K562 (cell line): ENCODE measurements around the gene TCEANC2. TPM values are rescaled to one million over a fixed set of nuclear protein-coding genes. Genes with fewer than 3 reads are reported as not detected.
A peak's percentile ranks its signal among the peaks of the same experiment; 100 is the strongest.

ENCODE experiments used
- ESRRB ChIP-seq: fragments of 250-450 bp; sonication (Bioruptor Pico); IDR thresholded peaks from 2 replicates; pipeline ENCODE4 v1.5.0; 2020; ENCODE audit warnings: mild to moderate bottlenecking, moderate library complexity, borderline replicate concordance
- HLTF ChIP-seq: fragments of 450-650 bp; IDR thresholded peaks from 2 replicates; pipeline ENCODE4 v1.6.1; 2016
- SREBF2 ChIP-seq: sonication (generic); formaldehyde crosslinking; IDR thresholded peaks from 2 replicates; pipeline ENCODE4 v1.4.0; 2020; ENCODE audit warnings: mild to moderate bottlenecking, missing genetic modification reagents
- ZFX ChIP-seq: sonication (generic); formaldehyde crosslinking; IDR thresholded peaks from 2 replicates; pipeline ENCODE4 v1.8.0; 2022; ENCODE audit warnings: mild to moderate bottlenecking, missing genetic modification reagents, moderate library complexity
- polyA plus RNA-seq, 8 experiments: library from polyadenylated mRNA; depleted of rRNA in 4 of 8; stranded (reverse) in 5 of 8; unstranded in 3 of 8; fragments of >200 nt; fragmentation: Nextera tagmentation in 2 of 8; fragmentation: Illumina TruSeq in 1 of 8; extraction: Ambion mirVana in 2 of 8; extraction: Trizol in 1 of 8; gene quantifications; 2 replicates each; pipeline versions ENCODE4 v1.2.1 to v1.2.3, GENCODE V29; 2011 to 2014; ENCODE audit warnings: inconsistent platforms in 1 of 8, missing spikeins in 1 of 8
- total RNA-seq, 7 experiments: library from RNA; depleted of rRNA in 6 of 7; stranded (reverse); fragments of >200 nt in 6 of 7; fragmentation: Illumina TruSeq in 2 of 7; extraction: Trizol in 2 of 7; gene quantifications; 2 replicates each; pipeline versions ENCODE4 v1.2.1 to v1.2.3, GENCODE V29; 2011 to 2021; ENCODE audit warnings: low replicate concordance in 1 of 7
- TF ChIP-seq, protein P1 (sequence below): fragments of 200-600 bp; sonication (generic); IDR thresholded peaks from one replicate; pipeline ENCODE4 v1.6.1; 2012; ENCODE audit warnings: mild to moderate bottlenecking, low read depth, low read length, inconsistent platforms
- TF ChIP-seq, protein P2 (sequence below): sonication (generic); formaldehyde crosslinking; IDR thresholded peaks from 2 replicates; pipeline ENCODE4 v1.8.0; 2023; ENCODE audit warnings: mild to moderate bottlenecking, missing genetic modification reagents
- TF ChIP-seq, protein P3 (sequence below), 2 experiments: fragments of 450-650 bp; IDR thresholded peaks; 2 replicates each; pipeline ENCODE4 v1.6.1; 2018; ENCODE audit warnings: mild to moderate bottlenecking in 2 of 2, low read depth in 1 of 2; ENCODE audit not compliant: partially characterized antibody in 2 of 2

TCEANC2 gene
- total and polyA plus RNA-seq, 9 of the 15 experiments (the other 6 are each of a cell fraction or from before 2014, with no cell fraction given) = 3.3 to 10.2 (median 7.0) TPM

DNA sequence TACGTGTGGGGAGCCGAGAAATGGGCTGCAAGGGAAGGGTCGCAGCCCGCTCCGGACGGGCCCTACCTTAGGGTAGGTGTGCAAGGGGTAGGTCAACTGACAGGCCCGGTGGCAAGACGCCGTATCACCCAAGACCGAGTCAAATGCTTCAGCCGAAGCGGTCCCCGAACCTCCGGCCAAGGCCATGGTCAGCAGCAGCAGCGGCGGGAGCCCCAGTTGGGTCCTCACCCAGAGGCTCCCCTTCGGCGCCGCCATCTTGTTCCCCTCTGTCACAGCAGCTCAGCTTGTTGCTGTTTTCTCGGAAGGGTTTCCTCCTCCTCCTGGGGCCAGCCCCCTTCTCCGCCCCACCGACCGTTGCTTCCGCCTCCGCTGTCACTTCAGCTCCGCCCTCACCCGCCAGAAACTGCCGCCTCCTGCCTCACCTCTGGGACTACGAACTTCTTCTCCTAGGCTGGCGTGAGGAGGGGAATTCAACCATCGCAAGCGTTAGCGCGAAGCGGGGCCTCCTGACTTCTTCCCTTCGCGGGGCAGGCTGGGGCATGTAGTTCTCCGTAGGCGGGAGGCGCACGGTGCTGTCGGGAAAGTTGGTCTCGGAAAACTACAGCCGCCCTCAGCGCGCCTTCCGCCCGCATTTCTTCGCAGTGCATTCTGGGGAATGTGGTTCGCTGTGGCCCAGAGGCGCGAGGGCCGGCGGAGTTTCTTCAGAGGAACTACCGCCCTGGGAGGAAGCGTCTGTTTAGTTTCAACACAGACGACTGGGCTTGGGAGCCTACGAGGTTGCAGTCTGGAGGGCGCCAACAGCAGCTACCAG lies at the start of gene TCEANC2, which contains the start of gene TMEM59 (continued):
- TF ChIP-seq, protein P1, sequence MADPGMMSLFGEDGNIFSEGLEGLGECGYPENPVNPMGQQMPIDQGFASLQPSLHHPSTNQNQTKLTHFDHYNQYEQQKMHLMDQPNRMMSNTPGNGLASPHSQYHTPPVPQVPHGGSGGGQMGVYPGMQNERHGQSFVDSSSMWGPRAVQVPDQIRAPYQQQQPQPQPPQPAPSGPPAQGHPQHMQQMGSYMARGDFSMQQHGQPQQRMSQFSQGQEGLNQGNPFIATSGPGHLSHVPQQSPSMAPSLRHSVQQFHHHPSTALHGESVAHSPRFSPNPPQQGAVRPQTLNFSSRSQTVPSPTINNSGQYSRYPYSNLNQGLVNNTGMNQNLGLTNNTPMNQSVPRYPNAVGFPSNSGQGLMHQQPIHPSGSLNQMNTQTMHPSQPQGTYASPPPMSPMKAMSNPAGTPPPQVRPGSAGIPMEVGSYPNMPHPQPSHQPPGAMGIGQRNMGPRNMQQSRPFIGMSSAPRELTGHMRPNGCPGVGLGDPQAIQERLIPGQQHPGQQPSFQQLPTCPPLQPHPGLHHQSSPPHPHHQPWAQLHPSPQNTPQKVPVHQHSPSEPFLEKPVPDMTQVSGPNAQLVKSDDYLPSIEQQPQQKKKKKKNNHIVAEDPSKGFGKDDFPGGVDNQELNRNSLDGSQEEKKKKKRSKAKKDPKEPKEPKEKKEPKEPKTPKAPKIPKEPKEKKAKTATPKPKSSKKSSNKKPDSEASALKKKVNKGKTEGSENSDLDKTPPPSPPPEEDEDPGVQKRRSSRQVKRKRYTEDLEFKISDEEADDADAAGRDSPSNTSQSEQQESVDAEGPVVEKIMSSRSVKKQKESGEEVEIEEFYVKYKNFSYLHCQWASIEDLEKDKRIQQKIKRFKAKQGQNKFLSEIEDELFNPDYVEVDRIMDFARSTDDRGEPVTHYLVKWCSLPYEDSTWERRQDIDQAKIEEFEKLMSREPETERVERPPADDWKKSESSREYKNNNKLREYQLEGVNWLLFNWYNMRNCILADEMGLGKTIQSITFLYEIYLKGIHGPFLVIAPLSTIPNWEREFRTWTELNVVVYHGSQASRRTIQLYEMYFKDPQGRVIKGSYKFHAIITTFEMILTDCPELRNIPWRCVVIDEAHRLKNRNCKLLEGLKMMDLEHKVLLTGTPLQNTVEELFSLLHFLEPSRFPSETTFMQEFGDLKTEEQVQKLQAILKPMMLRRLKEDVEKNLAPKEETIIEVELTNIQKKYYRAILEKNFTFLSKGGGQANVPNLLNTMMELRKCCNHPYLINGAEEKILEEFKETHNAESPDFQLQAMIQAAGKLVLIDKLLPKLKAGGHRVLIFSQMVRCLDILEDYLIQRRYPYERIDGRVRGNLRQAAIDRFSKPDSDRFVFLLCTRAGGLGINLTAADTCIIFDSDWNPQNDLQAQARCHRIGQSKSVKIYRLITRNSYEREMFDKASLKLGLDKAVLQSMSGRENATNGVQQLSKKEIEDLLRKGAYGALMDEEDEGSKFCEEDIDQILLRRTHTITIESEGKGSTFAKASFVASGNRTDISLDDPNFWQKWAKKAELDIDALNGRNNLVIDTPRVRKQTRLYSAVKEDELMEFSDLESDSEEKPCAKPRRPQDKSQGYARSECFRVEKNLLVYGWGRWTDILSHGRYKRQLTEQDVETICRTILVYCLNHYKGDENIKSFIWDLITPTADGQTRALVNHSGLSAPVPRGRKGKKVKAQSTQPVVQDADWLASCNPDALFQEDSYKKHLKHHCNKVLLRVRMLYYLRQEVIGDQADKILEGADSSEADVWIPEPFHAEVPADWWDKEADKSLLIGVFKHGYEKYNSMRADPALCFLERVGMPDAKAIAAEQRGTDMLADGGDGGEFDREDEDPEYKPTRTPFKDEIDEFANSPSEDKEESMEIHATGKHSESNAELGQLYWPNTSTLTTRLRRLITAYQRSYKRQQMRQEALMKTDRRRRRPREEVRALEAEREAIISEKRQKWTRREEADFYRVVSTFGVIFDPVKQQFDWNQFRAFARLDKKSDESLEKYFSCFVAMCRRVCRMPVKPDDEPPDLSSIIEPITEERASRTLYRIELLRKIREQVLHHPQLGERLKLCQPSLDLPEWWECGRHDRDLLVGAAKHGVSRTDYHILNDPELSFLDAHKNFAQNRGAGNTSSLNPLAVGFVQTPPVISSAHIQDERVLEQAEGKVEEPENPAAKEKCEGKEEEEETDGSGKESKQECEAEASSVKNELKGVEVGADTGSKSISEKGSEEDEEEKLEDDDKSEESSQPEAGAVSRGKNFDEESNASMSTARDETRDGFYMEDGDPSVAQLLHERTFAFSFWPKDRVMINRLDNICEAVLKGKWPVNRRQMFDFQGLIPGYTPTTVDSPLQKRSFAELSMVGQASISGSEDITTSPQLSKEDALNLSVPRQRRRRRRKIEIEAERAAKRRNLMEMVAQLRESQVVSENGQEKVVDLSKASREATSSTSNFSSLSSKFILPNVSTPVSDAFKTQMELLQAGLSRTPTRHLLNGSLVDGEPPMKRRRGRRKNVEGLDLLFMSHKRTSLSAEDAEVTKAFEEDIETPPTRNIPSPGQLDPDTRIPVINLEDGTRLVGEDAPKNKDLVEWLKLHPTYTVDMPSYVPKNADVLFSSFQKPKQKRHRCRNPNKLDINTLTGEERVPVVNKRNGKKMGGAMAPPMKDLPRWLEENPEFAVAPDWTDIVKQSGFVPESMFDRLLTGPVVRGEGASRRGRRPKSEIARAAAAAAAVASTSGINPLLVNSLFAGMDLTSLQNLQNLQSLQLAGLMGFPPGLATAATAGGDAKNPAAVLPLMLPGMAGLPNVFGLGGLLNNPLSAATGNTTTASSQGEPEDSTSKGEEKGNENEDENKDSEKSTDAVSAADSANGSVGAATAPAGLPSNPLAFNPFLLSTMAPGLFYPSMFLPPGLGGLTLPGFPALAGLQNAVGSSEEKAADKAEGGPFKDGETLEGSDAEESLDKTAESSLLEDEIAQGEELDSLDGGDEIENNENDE = peak; percentile 39
- TF ChIP-seq ZFX (peak; percentile 81), ESRRB (CRISPR knock-in tag) (no peak), HLTF (no peak; the same call in none of the 2 replicates), SREBF2 (CRISPR knock-in tag) (no peak)
- TF ChIP-seq, protein P2, sequence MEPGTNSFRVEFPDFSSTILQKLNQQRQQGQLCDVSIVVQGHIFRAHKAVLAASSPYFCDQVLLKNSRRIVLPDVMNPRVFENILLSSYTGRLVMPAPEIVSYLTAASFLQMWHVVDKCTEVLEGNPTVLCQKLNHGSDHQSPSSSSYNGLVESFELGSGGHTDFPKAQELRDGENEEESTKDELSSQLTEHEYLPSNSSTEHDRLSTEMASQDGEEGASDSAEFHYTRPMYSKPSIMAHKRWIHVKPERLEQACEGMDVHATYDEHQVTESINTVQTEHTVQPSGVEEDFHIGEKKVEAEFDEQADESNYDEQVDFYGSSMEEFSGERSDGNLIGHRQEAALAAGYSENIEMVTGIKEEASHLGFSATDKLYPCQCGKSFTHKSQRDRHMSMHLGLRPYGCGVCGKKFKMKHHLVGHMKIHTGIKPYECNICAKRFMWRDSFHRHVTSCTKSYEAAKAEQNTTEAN (CRISPR knock-in tag) = no peak
- TF ChIP-seq, protein P3, sequence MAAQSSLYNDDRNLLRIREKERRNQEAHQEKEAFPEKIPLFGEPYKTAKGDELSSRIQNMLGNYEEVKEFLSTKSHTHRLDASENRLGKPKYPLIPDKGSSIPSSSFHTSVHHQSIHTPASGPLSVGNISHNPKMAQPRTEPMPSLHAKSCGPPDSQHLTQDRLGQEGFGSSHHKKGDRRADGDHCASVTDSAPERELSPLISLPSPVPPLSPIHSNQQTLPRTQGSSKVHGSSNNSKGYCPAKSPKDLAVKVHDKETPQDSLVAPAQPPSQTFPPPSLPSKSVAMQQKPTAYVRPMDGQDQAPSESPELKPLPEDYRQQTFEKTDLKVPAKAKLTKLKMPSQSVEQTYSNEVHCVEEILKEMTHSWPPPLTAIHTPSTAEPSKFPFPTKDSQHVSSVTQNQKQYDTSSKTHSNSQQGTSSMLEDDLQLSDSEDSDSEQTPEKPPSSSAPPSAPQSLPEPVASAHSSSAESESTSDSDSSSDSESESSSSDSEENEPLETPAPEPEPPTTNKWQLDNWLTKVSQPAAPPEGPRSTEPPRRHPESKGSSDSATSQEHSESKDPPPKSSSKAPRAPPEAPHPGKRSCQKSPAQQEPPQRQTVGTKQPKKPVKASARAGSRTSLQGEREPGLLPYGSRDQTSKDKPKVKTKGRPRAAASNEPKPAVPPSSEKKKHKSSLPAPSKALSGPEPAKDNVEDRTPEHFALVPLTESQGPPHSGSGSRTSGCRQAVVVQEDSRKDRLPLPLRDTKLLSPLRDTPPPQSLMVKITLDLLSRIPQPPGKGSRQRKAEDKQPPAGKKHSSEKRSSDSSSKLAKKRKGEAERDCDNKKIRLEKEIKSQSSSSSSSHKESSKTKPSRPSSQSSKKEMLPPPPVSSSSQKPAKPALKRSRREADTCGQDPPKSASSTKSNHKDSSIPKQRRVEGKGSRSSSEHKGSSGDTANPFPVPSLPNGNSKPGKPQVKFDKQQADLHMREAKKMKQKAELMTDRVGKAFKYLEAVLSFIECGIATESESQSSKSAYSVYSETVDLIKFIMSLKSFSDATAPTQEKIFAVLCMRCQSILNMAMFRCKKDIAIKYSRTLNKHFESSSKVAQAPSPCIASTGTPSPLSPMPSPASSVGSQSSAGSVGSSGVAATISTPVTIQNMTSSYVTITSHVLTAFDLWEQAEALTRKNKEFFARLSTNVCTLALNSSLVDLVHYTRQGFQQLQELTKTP (IDR thresholded peaks at IDR 0.05; ENCODE audit: low read depth in 1 of 2, partially characterized antibody in 2 of 2) = peak; percentile 16 to 98
